Left forelimb (tissue), 1 donor: Measurements from ENCODE around the gene RHOH.

Source experiments
- DNase-seq: peaks from one replicate; pipeline ENCODE4 v3.0.0-alpha.2; 2018; ENCODE audit warnings: low spot score

The RHOH gene

DNA sequence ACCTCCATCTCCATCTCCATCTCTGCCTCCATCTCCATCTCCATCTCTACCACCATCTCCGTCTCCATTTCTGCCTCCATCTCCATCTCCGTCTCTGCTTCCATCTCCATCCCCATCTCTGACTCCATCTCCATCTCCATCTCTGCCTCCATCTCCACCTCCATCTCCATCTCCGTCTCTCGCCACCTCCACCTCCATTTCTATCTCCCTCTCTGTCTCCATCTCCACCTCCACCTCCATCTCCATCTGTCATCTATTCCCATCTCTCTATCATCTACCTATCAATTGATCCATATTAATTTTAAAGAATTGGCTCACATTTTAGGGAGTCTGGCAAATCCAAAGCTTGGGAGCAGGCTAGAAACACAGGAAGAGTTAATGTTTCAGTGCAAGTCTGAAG is 98.7 kb downstream of the RHOH start:
- no peak for DNase-seq
